Endothelial cell of umbilical vein (primary cell): ENCODE data around the gene QRFP. TPM values are rescaled to one million over a fixed set of nuclear protein-coding genes. Genes with fewer than 3 reads are reported as not detected.

Source experiments
- BruUV-seq: library from RNA; stranded (reverse); fragments of 400-500 nt; replicated peaks from 2 replicates; lab custom pipeline; 2021; lab: Mats Ljungman, UMichigan
- CTCF ChIA-PET: fragments of 300-600, 350-600 bp; sonication (Branson Sonifier 250); formaldehyde crosslinking; loops from one replicate; lab custom pipeline; 2021; ENCODE audit warnings: antibody characterized with exemption, inconsistent platforms; lab: Charles Lee
- POLR2A ChIA-PET: fragments of 300-600, 350-600 bp; sonication (Branson Sonifier 250); formaldehyde crosslinking; loops from one replicate; lab custom pipeline; 2021; ENCODE audit warnings: antibody characterized with exemption, inconsistent platforms; lab: Charles Lee
- DNase-seq: peaks from one replicate; pipeline ENCODE4 v3.0.0-alpha.2; 2011; ENCODE audit warnings: low read depth, low spot score
- FAIRE-seq: peaks from 2 replicates; lab custom pipeline; 2011; peaks lifted over from hg19 to GRCh38; lab: Jason Lieb, UNC
- H2AFZ ChIP-seq: 2 replicates; pipeline ENCODE4 v1.6.0; 2012; ENCODE audit warnings: low read depth, low read length, control low read depth, inconsistent platforms
- H3K27ac ChIP-seq: 2 replicates; pipeline ENCODE4 v1.5.1; 2011; ENCODE audit warnings: low read depth, mild to moderate bottlenecking, control low read depth, low read length, moderate library complexity; ENCODE audit not compliant: insufficient read depth
- H3K27me3 ChIP-seq, 2 experiments: 2 replicates each; pipeline versions ENCODE4 v1.6.0 to v1.6.1; 2011; ENCODE audit warnings: low read length in 2 of 2, mixed read lengths in 1 of 2; ENCODE audit not compliant: control insufficient read depth in 2 of 2, insufficient read depth in 2 of 2
- H3K36me3 ChIP-seq, 2 experiments: 2 replicates in 1 of 2; 3 replicates in 1 of 2; pipeline ENCODE4 v1.5.1; 2011; ENCODE audit warnings: low read length in 2 of 2, mild to moderate bottlenecking in 1 of 2, moderate library complexity in 1 of 2; ENCODE audit not compliant: control insufficient read depth in 2 of 2, insufficient read depth in 2 of 2; ENCODE audit errors: extremely low read depth in 1 of 2
- H3K4me1 ChIP-seq: 3 replicates; pipeline ENCODE4 v1.5.1; 2011; ENCODE audit warnings: mild to moderate bottlenecking, low read length; ENCODE audit not compliant: control insufficient read depth, insufficient read depth; ENCODE audit errors: extremely low read depth
- H3K4me2 ChIP-seq: 2 replicates; pipeline ENCODE4 v1.6.1; 2011; ENCODE audit warnings: low read length, control low read depth, mixed read lengths; ENCODE audit not compliant: insufficient read depth
- H3K4me3 ChIP-seq, 3 experiments: fragments of 200-600 bp in 1 of 3; sonication (generic), shearing (Covaris generic) in 1 of 3; replicated peaks in 1 of 3; 2 replicates each; pipeline ENCODE4 v1.5.1; 2011 to 2016; ENCODE audit warnings: control low read depth in 3 of 3, low read length in 3 of 3, mild to moderate bottlenecking in 2 of 3, inconsistent platforms in 1 of 3, low read depth in 1 of 3, moderate library complexity in 1 of 3; ENCODE audit not compliant: insufficient read depth in 1 of 3
- H3K79me2 ChIP-seq: 2 replicates; pipeline ENCODE4 v1.6.0; 2012; ENCODE audit warnings: low read length, inconsistent platforms; ENCODE audit not compliant: control insufficient read depth, insufficient read depth
- H3K9ac ChIP-seq: replicated peaks from 2 replicates; pipeline ENCODE3; 2011; ENCODE audit warnings: low read length, control low read depth; ENCODE audit not compliant: insufficient read depth; ENCODE audit errors: extremely low read depth
- H3K9me1 ChIP-seq: replicated peaks from 3 replicates; pipeline ENCODE4 v1.6.0; 2011; ENCODE audit warnings: mild to moderate bottlenecking, low read length; ENCODE audit not compliant: control insufficient read depth, insufficient read depth; ENCODE audit errors: extremely low read depth
- H3K9me3 ChIP-seq: replicated peaks from 2 replicates; pipeline ENCODE4 v1.5.1; 2012; ENCODE audit warnings: low read length, inconsistent platforms; ENCODE audit not compliant: control insufficient read depth, insufficient read depth
- H4K20me1 ChIP-seq: replicated peaks from 2 replicates; pipeline ENCODE3; 2011; ENCODE audit warnings: mild to moderate bottlenecking, low read length; ENCODE audit not compliant: control insufficient read depth, insufficient read depth; ENCODE audit errors: extremely low read depth
- CTCF ChIP-seq, 2 donors: IDR thresholded peaks; 1 replicate in 1 of 2; 2 replicates in 1 of 2; pipeline ENCODE4 v1.5.1; 2011; ENCODE audit warnings: low read length in 2 of 2, mild to moderate bottlenecking in 2 of 2, moderate library complexity in 2 of 2, control low read depth in 1 of 2, inconsistent platforms in 1 of 2, low read depth in 1 of 2; ENCODE audit not compliant: insufficient read depth in 1 of 2; ENCODE audit errors: extremely low read depth in 1 of 2
- EZH2 ChIP-seq: IDR thresholded peaks from 2 replicates; pipeline ENCODE4 v1.6.1; 2012; ENCODE audit warnings: borderline replicate concordance, low read depth, mild to moderate bottlenecking, moderate library complexity, low read length, inconsistent platforms; ENCODE audit not compliant: severe bottlenecking
- MAX ChIP-seq: IDR thresholded peaks from 2 replicates; pipeline ENCODE4 v1.6.1; 2011; ENCODE audit not compliant: insufficient read depth, insufficient read length
- dilution Hi-C: fragments of 300-500 bp; cut with MboI; formaldehyde crosslinking; loops from one replicate; pipeline ENCODE4 v1.15.0; 2019; ENCODE audit warnings: low sequenced_read_pairs; ENCODE audit not compliant: extremely low pct_ligation_motif_present
- intact Hi-C: fragments of 100-400 bp; cut with micrococcal nuclease; formaldehyde crosslinking; loops from one replicate; pipeline ENCODE4 v1.10.0; 2022
- polyA plus RNA-seq, 4 experiments: library from polyadenylated mRNA; depleted of rRNA in 3 of 4; stranded (reverse) in 3 of 4; unstranded in 1 of 4; fragments of >200 nt; gene quantifications; 2 replicates each; pipeline versions ENCODE4 v1.2.1 to v1.2.3, GENCODE V29; 2011 to 2012; ENCODE audit warnings: missing spikeins in 1 of 4
- total RNA-seq: library from RNA; stranded (reverse); gene quantifications from 2 replicates; pipeline ENCODE4 v1.2.3, GENCODE V29; 2021

Gene QRFP
- total and polyA plus RNA-seq, 2 donors (not counting 3 experiments of a cell fraction or from before 2014, with no cell fraction given): not detected

DNA sequence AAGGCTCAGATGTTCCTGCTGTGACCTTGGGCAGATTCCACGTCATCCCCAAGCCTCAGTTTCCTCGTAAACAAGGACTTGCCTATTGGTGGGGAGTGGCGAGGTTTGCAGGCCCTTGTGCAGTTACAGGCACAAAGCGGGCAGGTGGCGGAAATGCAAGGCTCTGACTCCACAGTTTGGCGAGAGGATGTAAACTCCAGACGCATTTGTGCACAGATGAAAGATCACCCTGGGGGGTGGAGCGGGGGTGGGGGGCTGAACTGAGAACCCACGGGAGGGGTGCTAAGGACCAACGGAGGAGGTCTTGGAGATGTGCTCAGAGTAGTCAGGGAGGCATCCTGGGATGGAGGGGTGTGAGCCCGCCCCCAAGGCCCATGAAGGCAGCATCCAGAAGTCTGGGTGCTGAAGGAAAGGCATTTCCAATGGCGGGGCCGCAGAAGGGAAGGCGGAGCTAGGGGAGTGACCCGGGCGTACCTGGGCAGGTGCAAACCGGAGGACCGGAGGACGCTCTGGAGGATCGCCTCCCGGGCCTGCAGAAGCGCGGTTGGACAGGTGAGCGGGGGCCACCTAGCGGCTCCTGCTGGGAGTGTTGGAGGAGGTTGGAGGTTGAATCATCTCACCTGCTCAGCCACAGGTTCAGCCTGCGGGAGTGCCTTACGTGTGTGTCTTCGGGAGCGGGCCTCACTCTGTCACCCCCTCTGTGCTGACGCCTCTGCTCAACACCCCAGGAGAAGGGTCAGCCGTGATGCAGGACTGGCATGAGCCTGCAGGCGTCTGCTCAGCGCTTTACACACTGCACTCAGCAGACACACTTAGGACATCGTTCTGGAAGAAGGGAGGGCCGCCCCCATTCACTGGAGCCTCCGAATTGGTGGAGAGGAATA lies 44.3 kb upstream of the QRFP start:
- no TSS peak for BruUV-seq
- Histone ChIP-seq H2AFZ (no peak overlapping the region), H3K4me2 (no peak overlapping the region), H3K9me3 (no peaks in the 10 kb centered on the region), H3K4me1 (peaks cover 3% of the 10 kb centered on the region), H3K27ac (no peak overlapping the region), H3K9ac (no peak overlapping the region), H4K20me1 (no peaks in the 10 kb centered on the region), H3K4me3 (no peak overlapping the region), H3K9me1 (no peaks in the 10 kb centered on the region), H3K79me2 (no peaks in the 10 kb centered on the region), H3K27me3 (peaks cover 21 to 35% of the 10 kb centered on the region in 2 experiments), H3K36me3 (no peaks in the 10 kb centered on the region)
- dilution Hi-C loops (no loop called here), intact Hi-C loops (loop anchor here (1.0 to 2.0 kb wide), 4 partner anchors 46 to 234 kb away; no protein-coding TSS in a partner anchor)
- POLR2A ChIA-PET: no interaction called here
- DNase-seq (peak; percentile 44), FAIRE-seq (no peak)
- TF ChIP-seq MAX (no peak), EZH2 (peak; percentile 41), CTCF (IDR thresholded peaks at IDR 0.05; ENCODE audit: extremely low read depth in 1 of 2, insufficient read depth in 1 of 2, low read depth in 1 of 2, low read length in 2 of 2) (peak; percentile 64 to 89)
- CTCF ChIA-PET: no interaction called here
